Lung microvascular endothelial cell (primary cell): ENCODE data around the gene ANXA4. TPM values are rescaled to one million over a fixed set of nuclear protein-coding genes. Genes with fewer than 3 reads are reported as not detected.
"Not testable (repeated sequence)": the region's sequence is repeated elsewhere in the genome, so short reads cannot be mapped to it uniquely, and the experiment has no call there.

Source experiments
- DNase-seq, 2 donors: peaks; one replicate each; pipeline versions ENCODE4 v3.0.0 to v3.0.0-alpha.2; 2010; ENCODE audit warnings: low read depth in 2 of 2
- total RNA-seq: library from RNA; depleted of rRNA; stranded (reverse); fragments of >200 nt; gene quantifications from 2 replicates; pipeline ENCODE4 v1.2.1, GENCODE V29; 2014

Gene ANXA4
- total RNA-seq, 1 donor from 2014 or later = 52.2 TPM

DNA sequence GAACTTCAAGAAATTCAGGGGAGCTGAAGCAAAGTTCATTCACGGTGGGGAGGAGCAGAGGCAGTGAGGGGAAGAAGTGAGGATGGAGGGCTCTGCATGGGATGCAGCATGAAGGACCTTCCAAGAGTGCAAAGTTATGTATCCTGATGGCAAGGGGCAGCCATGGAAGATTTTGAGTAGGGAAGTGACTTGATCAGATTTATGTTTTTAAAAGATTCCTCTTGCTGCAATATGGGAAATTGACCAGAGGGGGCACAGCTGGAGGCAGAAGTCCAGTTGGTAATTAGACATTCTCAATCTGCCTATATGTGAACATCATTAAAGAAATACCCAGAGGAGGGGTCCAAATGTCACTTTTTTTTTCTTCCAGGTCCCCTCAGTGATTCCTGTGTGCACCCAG, 21.5 kb upstream of the ANXA4 start:
- DNase-seq = peak; percentile 33 to 37

DNA sequence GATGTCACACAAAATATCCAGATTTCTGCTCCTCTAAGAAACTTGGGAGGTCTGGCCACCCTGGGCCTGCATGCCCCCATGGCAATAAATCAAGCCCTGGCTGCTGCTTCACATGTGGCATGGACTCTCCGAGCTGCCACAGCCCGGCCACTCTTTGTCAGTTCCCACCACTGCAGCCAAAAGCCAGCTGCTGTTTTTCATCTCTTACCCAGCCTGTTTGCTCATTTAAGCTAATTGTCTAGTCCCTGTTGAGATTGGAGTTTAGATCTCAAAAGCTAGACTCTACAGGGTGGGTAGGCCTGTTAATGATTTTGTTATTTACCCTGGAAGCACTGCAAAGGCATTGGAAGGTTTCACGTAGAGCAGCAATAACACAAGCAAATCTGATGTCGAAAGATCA, 20.9 kb upstream of the ANXA4 start:
- DNase-seq = no peak

DNA sequence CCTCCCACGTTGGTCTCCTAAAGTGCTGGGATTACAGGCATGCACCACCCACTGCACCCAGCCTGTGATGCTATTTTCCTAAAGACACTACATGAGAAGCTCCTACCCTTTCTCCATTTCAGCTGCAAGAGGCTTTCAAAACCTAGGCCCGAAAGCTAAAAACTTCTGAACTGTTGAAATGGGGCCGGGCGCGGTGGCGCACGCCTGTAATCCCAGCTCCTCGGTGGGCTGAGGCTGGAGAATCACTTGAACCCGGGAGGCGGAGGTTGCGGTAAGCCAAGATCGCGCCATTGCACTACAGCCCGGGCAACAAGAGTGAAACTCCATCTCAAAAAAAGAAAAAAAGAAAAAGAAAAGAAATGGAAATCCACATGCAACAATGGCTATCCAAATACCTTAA, 18.1 kb upstream of the ANXA4 start:
- no peak for DNase-seq

DNA sequence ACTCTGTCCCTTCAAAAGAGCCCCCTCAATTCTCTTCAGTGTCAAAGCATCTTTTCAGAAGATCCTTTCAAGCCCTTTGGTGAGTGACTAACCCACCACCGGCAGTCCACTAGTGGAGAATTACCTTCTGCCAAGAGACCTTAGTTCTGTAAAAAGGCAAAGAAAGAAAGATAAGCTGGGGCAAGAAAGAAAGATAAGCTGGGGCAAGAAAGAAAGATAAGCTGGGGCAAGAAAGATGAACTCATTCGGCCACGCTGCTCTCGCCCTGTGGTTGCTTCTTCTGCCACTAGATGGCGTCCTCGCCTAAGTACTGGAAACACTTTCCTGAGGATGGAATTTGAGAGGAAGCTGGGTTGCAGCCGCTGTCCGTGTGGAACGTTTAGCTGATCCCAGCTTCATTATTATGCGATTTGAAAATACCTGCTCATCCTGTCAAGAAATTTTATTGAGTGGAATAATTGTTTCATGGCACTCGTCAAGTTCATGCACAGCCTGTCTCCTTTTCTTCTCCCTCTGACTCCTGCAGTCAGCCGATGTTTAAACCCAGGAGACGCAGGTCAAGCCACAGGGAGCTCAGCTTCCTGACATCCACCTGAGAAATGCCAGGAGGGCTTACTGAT, 17.3 kb upstream of the ANXA4 start:
- DNase-seq = peak; percentile 78 to 86

DNA sequence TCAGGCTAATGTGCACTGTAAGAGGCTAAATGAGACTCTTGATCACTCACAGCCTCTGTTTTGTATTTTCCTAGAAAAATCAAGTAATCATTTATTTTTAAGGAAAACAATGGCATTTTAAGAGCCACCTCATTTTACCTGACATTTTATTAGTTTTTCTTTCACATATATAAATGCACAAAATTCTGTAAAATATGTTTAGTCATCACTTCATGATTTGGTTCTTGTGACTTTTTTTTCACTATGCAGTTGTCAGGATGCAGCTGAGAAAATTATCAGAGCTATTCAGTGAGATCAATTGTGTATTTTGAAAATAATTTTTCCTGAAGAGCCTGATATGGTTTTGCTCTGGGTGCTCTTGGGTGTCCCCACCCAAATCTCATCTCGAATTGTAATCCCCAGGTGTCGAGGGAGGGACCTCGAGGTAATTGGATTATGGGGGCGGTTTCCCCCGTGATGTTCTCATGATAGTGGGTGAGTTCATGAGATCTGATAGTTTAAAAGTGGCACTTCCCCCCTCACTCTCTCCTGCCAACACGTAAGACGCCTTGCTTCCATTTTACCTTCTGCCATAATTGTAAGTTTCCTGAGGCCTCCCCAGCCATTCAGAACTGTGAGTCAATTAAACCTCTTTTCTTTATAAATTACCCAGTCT, 16.1 kb upstream of the ANXA4 start:
- no peak for DNase-seq

DNA sequence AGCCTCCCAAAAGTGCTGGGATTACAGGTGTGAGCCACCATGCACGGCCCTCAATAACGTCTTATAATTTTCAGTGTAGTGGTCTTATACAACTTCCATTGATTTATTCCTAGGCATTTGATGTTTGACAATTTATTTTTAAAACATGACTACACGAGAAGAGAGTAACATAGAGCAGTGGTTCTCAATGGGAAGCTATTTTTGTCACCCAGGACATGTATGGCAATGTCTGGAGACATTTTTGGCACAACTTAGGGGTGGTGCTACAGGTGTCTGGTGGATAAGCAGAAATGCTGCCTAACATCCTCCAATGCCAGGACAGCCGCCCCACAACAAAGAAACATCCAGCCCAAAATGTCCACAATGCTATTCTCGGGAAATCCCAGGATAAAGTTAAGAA, 12.7 kb upstream of the ANXA4 start:
- no peak for DNase-seq

DNA sequence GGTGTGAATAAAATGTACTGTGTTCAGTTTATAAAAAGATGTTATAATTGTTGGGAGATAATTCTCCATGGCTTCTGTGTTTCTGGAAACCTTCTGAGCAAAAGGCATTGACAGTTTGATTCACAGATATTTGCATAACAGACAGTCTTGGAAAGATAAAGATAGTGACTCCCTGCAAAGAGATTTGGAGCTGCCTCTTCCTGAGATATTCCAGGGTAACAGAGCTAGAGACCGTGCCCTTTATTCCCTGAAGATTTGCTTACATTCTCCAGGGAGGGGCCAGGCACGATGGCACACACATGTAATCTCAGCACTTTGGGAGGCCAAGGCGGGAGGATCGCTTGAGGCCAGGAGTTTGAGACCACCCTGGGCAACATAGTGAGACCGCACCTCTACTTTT, 12.2 kb upstream of the ANXA4 start:
- no peak for DNase-seq

DNA sequence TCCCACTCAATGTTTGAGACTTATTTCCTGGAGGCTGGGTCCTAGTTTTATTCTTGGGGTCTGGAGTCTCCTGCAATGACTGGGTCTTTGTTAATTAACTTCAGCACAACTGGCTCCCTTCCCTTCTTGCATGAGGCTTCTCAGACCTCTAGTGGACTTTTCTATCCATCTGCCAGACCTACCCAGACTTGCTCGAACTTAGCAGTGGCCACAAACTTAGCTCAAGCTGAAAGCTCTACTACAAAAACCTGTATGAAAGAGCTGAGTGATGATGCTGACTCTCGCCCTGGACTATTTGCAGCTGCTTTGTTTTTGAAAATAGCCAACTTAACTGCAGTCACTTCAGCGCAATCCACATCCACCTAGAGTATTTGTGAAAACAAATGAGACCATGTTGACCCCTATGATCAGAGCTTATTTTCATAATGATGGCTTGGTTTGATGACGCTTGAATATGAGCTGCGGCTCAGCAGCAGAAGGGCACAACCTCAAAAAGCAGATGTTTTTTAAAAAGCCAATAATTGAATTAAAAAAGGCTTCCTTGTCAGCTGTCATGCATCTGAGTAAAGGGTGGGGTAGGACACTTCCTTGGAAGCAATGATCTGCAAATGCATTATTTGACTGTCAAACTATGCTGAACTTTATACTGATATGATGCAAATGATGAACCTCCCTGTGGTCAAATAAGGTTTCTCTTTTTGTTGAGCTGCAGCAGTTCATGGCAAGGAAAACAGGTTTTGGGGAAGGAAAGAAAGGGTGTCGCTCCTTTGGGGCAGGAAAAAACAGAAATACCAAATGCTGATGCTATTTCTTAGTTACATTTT, 10.6 kb upstream of the ANXA4 start:
- DNase-seq = no peak

DNA sequence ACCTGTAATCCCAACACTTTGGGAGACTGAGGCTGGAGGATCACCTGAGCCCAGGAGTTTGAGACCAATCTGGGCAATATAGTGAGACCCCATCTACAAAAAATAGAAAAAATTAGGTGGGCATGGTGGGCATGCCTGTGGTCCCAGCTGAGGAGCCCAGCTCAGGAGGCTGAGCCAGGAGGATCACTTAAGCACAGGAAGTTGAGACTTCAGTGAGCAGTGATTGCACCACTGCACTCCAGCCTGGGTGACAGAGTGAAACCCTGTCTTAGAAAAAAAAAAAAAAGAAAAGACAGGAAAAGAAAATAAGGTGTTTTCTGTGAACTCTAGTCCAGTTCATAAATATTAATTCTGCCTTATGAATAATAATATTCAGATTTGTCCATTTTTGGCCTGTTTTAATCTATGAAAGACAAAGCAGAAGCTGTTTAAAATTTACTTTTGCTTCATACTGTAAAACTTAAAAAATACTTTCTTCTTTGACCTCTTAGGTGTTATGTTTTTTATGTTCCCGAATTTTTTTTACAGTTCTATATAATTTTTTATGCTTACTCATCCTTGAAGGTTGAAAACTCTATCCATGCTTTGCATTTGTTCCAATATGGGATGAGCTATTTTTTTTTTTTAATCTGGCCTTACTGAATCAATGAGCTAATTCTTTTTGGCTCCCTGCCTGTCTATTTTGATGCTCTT, 8.4 kb upstream of the ANXA4 start:
- no peak for DNase-seq

DNA sequence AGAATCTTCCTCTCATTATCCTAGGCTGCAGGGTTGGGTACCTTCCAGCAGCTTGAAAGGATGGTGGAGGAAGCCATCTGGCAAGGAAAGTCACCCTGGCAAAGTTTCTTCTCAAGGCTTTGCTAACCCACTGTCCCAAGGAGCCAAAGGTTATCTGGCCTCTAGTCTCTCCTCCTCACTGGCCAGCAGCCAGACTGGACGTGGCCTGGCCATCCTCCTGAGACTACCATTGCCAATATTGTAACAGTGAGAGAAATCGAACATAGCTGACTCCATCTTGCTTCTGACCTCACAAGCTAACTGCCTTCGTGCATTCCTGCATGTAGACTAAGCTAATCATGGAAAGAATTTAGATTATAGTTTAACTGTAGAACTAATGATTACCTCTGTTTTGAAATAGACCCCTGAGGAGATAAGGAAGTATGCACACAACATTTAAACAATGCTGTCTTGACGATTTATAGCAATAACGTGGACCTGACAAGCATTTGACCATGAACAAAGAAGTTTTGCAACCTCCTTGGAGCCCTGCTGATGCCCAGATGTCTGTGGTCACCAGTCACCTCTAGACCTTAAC, 7.8 kb upstream of the ANXA4 start:
- no peak for DNase-seq

DNA sequence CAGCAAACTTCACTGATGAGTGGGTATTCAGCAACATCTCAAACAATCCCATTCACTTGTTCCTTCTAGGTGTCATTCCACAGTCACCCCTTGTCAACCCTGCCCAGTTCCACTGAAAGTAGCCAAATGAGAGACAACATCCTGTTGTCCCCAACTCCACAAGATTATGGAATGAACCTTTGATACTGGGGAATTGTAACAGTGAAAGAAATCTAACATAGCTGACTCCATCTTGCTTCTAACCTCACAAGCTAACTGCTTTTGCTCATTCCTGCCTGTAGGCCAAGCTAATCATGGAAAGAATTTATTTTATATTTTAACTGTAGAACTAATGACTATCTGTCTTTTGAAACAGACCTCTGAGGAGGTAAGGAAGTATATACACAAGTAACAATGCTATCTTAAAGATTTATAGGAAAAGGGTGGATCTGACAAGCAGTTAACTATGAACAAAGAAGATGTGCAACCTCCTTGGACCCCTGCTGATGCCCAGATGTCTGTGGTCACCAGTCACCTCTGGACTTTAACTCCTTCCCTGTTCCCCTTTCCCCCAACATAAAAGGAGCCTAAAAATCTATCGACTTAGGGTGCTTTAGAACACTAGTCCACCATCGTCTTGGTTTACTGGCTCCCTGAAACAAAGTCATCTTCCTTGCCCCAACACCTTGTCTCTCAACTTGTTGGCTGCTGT, 6.9 kb upstream of the ANXA4 start:
- no peak for DNase-seq

DNA sequence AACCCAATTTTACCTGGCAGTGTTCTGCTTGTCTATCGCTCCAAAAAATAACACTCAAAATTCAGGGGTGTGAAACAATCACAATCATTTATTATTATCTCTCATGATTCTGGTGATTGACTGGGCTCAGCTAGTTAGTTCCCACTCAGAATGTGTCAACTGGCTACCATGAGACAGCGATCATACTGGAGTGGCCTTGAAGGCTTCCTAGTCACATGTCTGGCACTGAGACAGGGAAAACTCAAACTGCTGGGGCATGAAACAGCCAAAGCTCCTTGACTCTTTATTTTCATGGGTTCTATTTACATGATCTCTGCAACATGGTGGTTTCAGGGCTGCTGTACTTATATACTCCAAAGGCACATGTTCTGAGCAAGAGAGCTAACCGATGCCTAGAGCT, 6.2 kb upstream of the ANXA4 start:
- DNase-seq = no peak

DNA sequence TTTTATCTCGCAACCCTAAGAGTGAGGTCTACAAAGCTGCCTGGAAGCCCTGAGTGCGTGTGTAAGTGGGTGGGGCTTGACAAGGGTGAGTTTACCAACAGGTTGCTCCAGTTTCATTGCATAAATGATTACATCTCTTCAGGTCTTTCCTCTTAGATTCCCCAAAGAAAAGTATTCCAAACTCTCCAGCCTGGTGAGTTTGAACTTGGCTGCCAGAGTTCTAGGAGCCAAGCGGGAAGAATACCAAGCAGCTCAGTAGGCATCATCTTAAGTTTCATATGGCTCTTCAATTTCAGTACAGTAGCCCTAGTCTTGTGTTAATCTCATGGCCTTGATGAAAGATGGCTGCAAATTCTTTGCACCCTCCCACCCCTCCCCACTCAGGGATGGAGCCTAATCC, 3.8 kb upstream of the ANXA4 start:
- DNase-seq = not testable (repeated sequence)

DNA sequence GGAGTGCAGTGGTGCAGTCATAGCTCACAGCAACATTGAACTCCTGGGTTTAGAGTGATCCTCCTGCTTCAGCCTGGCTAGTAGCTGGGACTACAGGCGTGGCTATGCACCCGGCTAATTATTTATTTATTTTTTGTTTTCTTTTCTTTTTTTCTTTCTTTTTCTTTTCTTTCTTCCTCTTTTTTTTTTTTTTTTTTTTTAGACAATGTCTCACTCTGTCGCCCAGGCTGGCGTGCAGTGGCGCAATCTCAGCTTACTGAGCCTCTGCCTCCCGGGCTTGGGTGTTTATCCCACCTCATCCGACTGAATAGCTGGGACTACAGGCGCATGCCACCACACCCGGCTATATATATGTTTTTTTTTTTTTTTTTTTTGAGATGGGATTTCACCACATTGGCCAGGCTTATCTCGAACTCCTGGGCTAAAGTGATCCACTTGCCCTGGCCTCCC, 1.4 kb upstream of the ANXA4 start:
- no peak for DNase-seq

DNA sequence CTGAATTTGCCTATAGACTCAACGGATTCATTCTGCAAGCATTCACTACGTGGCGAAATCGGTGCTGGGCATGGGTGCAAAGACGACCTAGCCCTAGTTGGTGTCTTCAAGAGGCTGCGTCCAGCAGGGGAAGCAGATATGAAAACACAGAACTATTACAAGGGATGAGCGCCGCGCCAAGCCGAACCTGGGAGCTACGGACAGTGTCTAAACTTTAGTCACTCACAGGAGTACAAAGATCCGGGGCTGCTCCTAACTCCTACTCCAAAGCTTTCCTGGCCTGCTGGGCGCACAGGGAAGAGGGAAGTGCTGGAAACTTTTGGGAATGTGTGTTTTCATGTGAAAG, 732 bp upstream of the ANXA4 start:
- DNase-seq = peak; percentile 47 to 66

DNA sequence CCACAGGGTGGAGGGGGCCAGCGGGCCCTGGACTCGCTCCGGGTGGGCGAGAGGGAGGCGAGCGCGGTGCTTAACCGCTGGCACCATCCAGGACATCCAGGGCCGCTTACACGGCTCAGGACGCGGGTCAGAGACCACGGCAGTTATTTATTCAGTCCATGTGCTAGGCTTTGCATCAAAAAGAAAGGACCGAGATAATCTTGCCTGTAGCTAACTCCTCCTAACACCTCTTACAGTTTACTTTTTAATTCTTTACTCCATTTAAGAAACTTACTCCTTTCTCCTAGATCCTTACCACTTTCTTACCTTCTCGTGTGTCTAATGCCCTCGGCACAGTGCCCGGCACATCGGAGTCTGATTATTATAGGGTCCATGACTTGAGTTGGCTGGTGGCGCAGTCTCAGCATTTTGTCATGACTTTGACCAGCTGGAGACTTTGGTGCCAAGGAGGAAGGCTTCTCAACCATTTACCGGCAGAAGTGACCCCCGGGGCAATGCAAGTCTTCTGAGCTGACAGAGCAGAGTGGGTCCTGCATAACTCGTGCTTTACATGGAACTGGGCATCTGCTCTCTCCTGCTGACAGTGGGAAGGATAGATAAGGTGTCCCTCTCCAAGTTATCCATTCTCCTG, 503 bp downstream of the ANXA4 start:
- DNase-seq = peak; percentile 33 to 41

DNA sequence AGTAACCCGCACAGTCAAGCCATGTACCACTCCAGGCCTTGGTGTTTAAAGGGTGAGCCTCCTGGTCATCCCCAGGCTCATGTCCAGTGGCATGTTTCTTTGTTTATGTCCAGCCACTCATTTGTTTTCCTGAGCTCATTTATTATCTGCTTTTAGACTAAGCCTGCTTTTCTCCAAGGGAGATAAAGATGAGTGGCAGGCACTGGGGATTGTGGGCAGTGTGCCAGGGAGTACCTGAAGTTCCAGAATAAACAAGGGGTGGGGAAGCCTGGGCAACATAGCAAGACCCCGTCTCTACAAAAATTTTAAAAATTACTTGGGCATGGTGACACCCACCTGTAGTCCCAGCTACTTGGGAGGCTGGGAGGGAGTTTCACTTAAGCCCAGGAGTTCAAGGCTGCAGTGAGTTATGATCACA, 1.9 kb downstream of the ANXA4 start:
- DNase-seq = no peak

DNA sequence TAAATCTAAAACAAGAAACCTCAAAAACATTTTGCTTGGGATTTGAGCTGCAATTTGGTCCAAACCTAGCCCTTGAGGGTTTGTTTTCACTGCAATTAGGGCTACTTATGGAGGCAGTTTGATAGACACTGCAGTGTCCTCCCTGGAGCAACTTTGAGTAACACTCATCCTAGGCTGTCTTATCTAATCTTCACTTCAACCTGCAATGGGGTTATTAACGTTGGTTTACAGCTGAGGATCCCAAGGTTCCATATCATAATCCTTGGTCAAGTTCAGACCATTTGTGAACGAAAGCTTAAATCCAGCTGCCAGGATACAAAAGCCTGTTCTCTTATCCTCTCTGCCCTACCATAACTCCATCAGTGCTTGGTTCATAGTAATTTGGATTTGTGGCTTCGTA, 2.5 kb downstream of the ANXA4 start:
- no peak for DNase-seq

DNA sequence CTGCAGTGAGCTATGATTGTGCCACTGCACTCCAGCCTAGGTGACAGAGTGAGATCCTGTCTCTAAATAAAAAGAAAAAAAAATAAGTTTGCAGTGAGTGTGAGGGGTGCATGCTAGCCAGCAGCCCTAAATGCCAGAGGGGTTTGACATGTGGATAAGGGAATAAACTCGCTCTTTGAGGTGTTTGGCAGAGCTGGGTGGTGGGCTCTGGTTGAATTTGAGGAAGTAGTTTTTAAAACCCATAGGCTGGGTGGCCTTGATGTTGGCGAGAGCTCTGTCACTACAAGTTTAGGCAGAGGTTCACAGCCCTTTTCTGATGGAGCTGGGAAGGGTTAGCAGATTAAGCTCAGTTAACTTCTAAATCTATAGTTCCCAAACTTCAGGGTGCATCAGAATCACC, 3.1 kb downstream of the ANXA4 start:
- DNase-seq = no peak

DNA sequence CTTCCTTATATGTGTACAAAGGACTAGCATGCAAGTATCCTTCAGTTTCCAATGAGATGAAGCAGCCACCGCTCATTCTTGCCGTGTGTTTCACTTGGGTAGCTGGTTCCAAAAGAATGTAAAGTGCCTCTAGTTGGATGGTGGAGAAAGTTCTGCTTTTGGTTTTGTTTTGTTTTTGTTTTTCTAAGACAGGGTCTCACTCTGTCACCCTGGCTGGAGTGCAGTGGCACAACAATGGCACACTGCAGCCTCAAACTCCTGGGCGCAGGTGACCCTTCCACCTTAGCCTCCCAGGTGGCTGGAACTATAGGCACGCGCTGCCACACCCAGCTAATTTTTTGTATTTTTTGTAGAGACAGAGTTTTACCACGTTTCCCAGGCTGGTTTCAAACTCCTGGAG, 8.3 kb downstream of the ANXA4 start:
- no peak for DNase-seq
